GM21825 (cell line): ENCODE measurements around the gene INCENP.
"Not testable (repeated sequence)": the region's sequence is repeated elsewhere in the genome, so short reads cannot be mapped to it uniquely, and the experiment has no call there.

Source experiments
- ATAC-seq: cut with Tn5 transposase; IDR thresholded peaks from one replicate; pipeline ENCODE4 v1.9.1; 2021; ENCODE audit warnings: mild to moderate bottlenecking, moderate library complexity; ENCODE audit not compliant: unreplicated experiment

INCENP gene

GRCh38 chr11:62123669-62124185 lies at the start of gene INCENP:
INCENP (plus strand) TSS chr11:62124011; CDS start chr11:62128162, 4,151 bp downstream.
- peak; percentile 93 for ATAC-seq

GRCh38 chr11:62075438-62075837 lies 48.4 kb upstream of the INCENP start:
- ATAC-seq = no peak

GRCh38 chr11:62077132-62077531 lies 46.7 kb upstream of the INCENP start:
- no peak for ATAC-seq

- no peak for ATAC-seq
These were observed 42.2 kb upstream of the INCENP start for GRCh38 chr11:62081378-62082291.

GRCh38 chr11:62082292-62082657 lies 41.5 kb upstream of the INCENP start:
- no peak for ATAC-seq

- not testable (repeated sequence) for ATAC-seq
These were observed 39.0 kb upstream of the INCENP start for GRCh38 chr11:62084801-62085200.

GRCh38 chr11:62087694-62088093 lies 36.1 kb upstream of the INCENP start:
- ATAC-seq = no peak

GRCh38 chr11:62088331-62088933 lies 35.4 kb upstream of the INCENP start:
- ATAC-seq = no peak

GRCh38 chr11:62103141-62103540 lies 20.7 kb upstream of the INCENP start:
- no peak for ATAC-seq

GRCh38 chr11:62103986-62104385 lies 19.8 kb upstream of the INCENP start:
- ATAC-seq = no peak

- ATAC-seq = no peak
These were observed 18.8 kb upstream of the INCENP start for GRCh38 chr11:62104816-62105653.

GRCh38 chr11:62105667-62106191 lies 18.1 kb upstream of the INCENP start:
- ATAC-seq = no peak

- no peak for ATAC-seq
These were observed 15.6 kb upstream of the INCENP start for GRCh38 chr11:62108017-62108750.

- no peak for ATAC-seq
These were observed 14.8 kb upstream of the INCENP start for GRCh38 chr11:62108971-62109404.

GRCh38 chr11:62115085-62115694 lies 8.6 kb upstream of the INCENP start:
- ATAC-seq = no peak

- ATAC-seq = no peak
These were observed 7.4 kb upstream of the INCENP start for GRCh38 chr11:62116451-62116850.

GRCh38 chr11:62119569-62119968 lies 4.2 kb upstream of the INCENP start:
- ATAC-seq = no peak

GRCh38 chr11:62120001-62120400 lies 3.8 kb upstream of the INCENP start:
- ATAC-seq = no peak

- no peak for ATAC-seq
These were observed 3.4 kb upstream of the INCENP start for GRCh38 chr11:62120431-62120830.

- no peak for ATAC-seq
These were observed 1.7 kb upstream of the INCENP start for GRCh38 chr11:62122076-62122475.
